B cell (primary cell): Measurements from ENCODE around the gene IL36G.

Experiments
- EZH2 ChIP-seq: IDR thresholded peaks from 2 replicates; pipeline ENCODE4 v1.6.1; 2012; ENCODE audit warnings: borderline replicate concordance, low read depth, mild to moderate bottlenecking, moderate library complexity, low read length; ENCODE audit not compliant: insufficient read depth, poor library complexity, severe bottlenecking
- TF ChIP-seq, protein P1 (sequence below): fragments of 200-600 bp; IDR thresholded peaks from one replicate; pipeline ENCODE4 v1.8.0; 2022; ENCODE audit warnings: antibody characterized with exemption, mild to moderate bottlenecking

DNA sequence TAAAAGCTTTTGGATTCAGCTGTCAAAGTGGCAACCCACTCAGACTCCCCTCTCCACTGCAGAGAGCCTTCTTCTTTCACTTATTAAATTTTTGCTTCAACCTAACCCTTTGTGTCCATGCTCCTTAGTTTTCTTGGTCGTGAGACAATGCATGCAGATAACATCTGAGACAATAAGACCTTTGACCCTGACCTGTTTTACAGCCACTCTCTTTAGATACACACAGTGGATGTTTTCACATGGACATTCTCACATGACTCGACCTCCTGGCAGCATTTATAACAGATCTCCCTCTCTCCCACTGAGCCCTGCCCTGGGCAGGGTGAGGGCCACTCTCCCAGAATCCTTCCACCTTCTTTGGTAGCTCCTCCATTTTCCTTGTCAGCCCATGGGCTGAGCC, 30.4 kb upstream of the IL36G start:
- TF ChIP-seq EZH2 = no peak
- TF ChIP-seq, protein P1, sequence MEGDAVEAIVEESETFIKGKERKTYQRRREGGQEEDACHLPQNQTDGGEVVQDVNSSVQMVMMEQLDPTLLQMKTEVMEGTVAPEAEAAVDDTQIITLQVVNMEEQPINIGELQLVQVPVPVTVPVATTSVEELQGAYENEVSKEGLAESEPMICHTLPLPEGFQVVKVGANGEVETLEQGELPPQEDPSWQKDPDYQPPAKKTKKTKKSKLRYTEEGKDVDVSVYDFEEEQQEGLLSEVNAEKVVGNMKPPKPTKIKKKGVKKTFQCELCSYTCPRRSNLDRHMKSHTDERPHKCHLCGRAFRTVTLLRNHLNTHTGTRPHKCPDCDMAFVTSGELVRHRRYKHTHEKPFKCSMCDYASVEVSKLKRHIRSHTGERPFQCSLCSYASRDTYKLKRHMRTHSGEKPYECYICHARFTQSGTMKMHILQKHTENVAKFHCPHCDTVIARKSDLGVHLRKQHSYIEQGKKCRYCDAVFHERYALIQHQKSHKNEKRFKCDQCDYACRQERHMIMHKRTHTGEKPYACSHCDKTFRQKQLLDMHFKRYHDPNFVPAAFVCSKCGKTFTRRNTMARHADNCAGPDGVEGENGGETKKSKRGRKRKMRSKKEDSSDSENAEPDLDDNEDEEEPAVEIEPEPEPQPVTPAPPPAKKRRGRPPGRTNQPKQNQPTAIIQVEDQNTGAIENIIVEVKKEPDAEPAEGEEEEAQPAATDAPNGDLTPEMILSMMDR = no peak
